Kidney (tissue), 14 donors: Measurements from ENCODE around the gene AFAP1L2. TPM values are rescaled to one million over a fixed set of nuclear protein-coding genes. Genes with fewer than 3 reads are reported as not detected.
A peak's percentile ranks its signal among the peaks of the same experiment; 100 is the strongest.
"Not testable (repeated sequence)": the region's sequence is repeated elsewhere in the genome, so short reads cannot be mapped to it uniquely, and the experiment has no call there.

Source experiments
- DNase-seq, 5 donors: peaks; one replicate each; pipeline ENCODE4 v3.0.0-alpha.2; 2013 to 2020
- FAIRE-seq: peaks from 2 replicates; lab custom pipeline; 2012; peaks lifted over from hg19 to GRCh38; lab: Jason Lieb, UNC
- H3K27ac ChIP-seq, 2 donors: one replicate each; pipeline ENCODE4 v1.7.0; 2013; ENCODE audit warnings: low read depth in 2 of 2, low read length in 2 of 2, inconsistent platforms in 1 of 2
- H3K27me3 ChIP-seq: one replicate; pipeline ENCODE4 v1.7.1; 2013; ENCODE audit warnings: low read length, inconsistent platforms; ENCODE audit not compliant: control insufficient read depth, insufficient read depth
- H3K36me3 ChIP-seq, 3 donors: one replicate each; pipeline versions ENCODE4 v1.7.0 to v1.7.1; 2013; ENCODE audit warnings: low read length in 3 of 3, control low read depth in 1 of 3, inconsistent platforms in 1 of 3; ENCODE audit not compliant: insufficient read depth in 3 of 3, control insufficient read depth in 2 of 3
- H3K4me1 ChIP-seq, 3 donors: one replicate each; pipeline versions ENCODE4 v1.7.0 to v1.7.1; 2013; ENCODE audit warnings: low read length in 3 of 3, inconsistent platforms in 1 of 3, low read depth in 1 of 3; ENCODE audit not compliant: control insufficient read depth in 2 of 3, insufficient read depth in 2 of 3
- H3K4me3 ChIP-seq, 3 donors: one replicate each; pipeline versions ENCODE4 v1.7.0 to v1.8.1; 2013; ENCODE audit warnings: low read length in 3 of 3, control low read depth in 1 of 3, inconsistent platforms in 1 of 3
- H3K9ac ChIP-seq, 3 donors: one replicate each; pipeline versions ENCODE4 v1.7.0 to v1.7.1; 2013; ENCODE audit warnings: low read length in 3 of 3, control low read depth in 1 of 3, inconsistent platforms in 1 of 3
- H3K9me3 ChIP-seq, 3 donors: one replicate each; pipeline versions ENCODE4 v1.7.0 to v1.7.1; 2013; ENCODE audit warnings: low read length in 3 of 3, control low read depth in 1 of 3, inconsistent platforms in 1 of 3; ENCODE audit not compliant: control insufficient read depth in 2 of 3, insufficient read depth in 1 of 3
- intact Hi-C: fragments of 100-400 bp; cut with DNase I; formaldehyde crosslinking; loops from one replicate; pipeline ENCODE4 v1.11.1; 2022
- polyA plus RNA-seq: library from polyadenylated mRNA; stranded (reverse); fragments of 350-450 nt; fragmentation: Illumina TruSeq; extraction: RNeasy Lipid Tissue Mini Kit (QIAGEN cat#74804); gene quantifications from one replicate; pipeline ENCODE4 v1.2.3, GENCODE V29; 2014; ENCODE audit warnings: low read depth, low replicate concordance; ENCODE audit not compliant: insufficient read depth
- total RNA-seq: library from RNA; stranded (reverse); fragmentation: NEBNext Ultra II Directional; extraction: Animal tissue kit (Norgen Biotek cat#: 25700); gene quantifications from one replicate; pipeline ENCODE4 v1.2.1, GENCODE V29; 2021
- TF ChIP-seq, protein P1 (sequence below): IDR thresholded peaks from 3 replicates; pipeline ENCODE4 v1.5.1; 2012; ENCODE audit warnings: mild to moderate bottlenecking, moderate library complexity, borderline replicate concordance; ENCODE audit not compliant: insufficient read depth; ENCODE audit errors: extremely low read depth
- donor health status: control.
- donor health status: control.
- donor health status: control.
- donor health status: control.
- donor health status: control.
- donor health status: DM: yes; HTN: yes; CAD: no.
- donor health status: Normal renal cell carcinoma (clear cell type).

Gene AFAP1L2
- total and polyA plus RNA-seq, 2 donors from 2014 or later: 19.8 to 24.0 TPM

DNA sequence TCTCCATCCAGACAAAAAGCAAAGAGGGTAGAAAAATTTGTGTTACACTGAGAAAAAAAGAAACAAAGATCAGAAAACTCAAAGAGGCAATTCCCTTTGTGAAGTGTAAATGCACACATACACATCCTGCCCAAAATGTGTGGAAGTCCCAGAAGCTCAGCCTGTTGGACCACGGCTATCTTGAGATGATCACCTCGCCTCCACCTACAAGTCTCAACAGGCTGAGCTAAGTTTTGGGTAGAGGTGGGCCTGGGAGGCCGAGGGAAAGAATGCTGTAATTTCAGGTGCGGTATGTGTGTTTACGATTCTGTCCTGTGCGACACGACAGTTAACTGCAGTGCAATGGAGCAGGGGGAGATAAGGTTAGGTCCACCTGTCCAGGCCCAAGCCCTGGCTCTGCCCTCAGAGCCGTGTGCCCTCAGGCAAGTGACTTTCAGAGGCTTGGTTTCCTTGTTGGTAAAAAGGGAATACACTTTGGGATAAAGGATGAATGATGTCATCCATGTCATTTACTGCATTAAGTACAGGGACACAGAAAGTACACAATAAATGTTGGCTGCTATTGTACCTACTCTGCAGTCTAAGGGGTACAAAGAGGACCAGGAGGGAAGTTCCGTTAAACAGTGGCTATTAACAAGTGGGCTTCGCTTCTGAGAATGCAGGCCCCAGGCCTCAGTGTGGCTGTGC is 67.3 kb downstream of the AFAP1L2 start:
- TF ChIP-seq, protein P1, sequence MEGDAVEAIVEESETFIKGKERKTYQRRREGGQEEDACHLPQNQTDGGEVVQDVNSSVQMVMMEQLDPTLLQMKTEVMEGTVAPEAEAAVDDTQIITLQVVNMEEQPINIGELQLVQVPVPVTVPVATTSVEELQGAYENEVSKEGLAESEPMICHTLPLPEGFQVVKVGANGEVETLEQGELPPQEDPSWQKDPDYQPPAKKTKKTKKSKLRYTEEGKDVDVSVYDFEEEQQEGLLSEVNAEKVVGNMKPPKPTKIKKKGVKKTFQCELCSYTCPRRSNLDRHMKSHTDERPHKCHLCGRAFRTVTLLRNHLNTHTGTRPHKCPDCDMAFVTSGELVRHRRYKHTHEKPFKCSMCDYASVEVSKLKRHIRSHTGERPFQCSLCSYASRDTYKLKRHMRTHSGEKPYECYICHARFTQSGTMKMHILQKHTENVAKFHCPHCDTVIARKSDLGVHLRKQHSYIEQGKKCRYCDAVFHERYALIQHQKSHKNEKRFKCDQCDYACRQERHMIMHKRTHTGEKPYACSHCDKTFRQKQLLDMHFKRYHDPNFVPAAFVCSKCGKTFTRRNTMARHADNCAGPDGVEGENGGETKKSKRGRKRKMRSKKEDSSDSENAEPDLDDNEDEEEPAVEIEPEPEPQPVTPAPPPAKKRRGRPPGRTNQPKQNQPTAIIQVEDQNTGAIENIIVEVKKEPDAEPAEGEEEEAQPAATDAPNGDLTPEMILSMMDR: no peak
- H3K9me3 ChIP-seq: no peaks in the 10 kb centered on the region
- FAIRE-seq (no peak), DNase-seq (no peak)
- H3K27me3 ChIP-seq: no peaks in the 10 kb centered on the region
- H3K4me1 ChIP-seq: peaks cover 0 to 9% (median 7%) of the 10 kb centered on the region in 3 donors
- no peak overlapping the region for H3K9ac ChIP-seq
- intact Hi-C loops: no loop called here
- no peaks in the 10 kb centered on the region for H3K36me3 ChIP-seq
- no peak overlapping the region for H3K4me3 ChIP-seq
- no peak overlapping the region for H3K27ac ChIP-seq

DNA sequence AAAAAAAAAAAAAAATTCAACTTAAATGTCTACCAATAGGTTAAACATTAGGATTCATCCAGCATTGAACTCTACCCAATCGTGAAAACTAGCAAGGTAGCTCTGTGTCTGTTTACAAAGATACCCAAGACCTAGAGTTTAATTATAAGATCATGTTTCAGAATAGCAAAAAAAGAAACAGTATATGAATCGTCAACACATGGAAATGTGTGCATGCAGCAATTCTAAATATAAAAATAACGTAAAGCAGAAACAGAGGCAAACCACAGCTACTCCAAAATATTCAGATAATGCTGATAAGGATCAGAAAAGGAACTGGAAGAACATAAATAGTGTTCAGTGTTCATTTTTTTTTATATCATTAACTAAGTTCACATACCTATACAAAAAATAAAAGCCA is 68.7 kb downstream of the AFAP1L2 start:
- Histone ChIP-seq H3K9ac (no peak overlapping the region), H3K27me3 (no peaks in the 10 kb centered on the region), H3K4me1 (peaks cover 0 to 10% (median 7%) of the 10 kb centered on the region in 3 donors), H3K4me3 (no peak overlapping the region), H3K9me3 (no peaks in the 10 kb centered on the region), H3K36me3 (no peaks in the 10 kb centered on the region), H3K27ac (no peak overlapping the region)
- TF ChIP-seq, protein P1: no peak
- intact Hi-C loops: no loop called here
- FAIRE-seq (no peak), DNase-seq (no peak)

DNA sequence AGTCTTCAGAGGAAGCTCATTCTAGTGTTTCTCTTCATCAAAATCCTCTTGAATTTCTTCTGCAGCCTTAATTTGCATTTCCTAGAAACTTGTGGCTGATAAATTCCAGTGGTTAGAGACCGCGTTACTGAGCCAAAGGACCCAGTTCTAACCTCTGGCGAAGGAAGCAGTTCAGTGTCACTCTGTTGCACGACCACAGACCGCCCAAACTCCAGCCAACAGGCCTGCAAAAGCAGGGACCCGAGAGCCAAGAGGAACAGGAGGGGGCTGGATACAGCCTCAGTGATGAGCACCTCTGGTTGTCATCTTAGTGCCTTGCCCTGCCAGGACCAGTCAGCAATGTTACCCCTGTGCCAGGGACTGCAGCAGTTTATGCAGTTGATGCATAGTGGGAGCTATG is 70.0 kb downstream of the AFAP1L2 start:
- no peaks in the 10 kb centered on the region for H3K27me3 ChIP-seq
- no peak overlapping the region for H3K9ac ChIP-seq
- H3K4me1 ChIP-seq: peaks cover 0 to 10% (median 7%) of the 10 kb centered on the region in 3 donors
- TF ChIP-seq, protein P1: no peak
- H3K9me3 ChIP-seq: no peaks in the 10 kb centered on the region
- no peak overlapping the region for H3K4me3 ChIP-seq
- DNase-seq (peak in 3 of 5 donors; percentile 34 to 75 (median 66)), FAIRE-seq (no peak)
- intact Hi-C loops: no loop called here
- no peaks in the 10 kb centered on the region for H3K36me3 ChIP-seq
- no peak overlapping the region for H3K27ac ChIP-seq

GRCh38 chr10:114333441-114333840 is 70.9 kb downstream of the AFAP1L2 start:
- H3K9me3 ChIP-seq, FAIRE-seq, H3K36me3 ChIP-seq, H3K27me3 ChIP-seq, H3K27ac ChIP-seq, H3K9ac ChIP-seq, intact Hi-C loops, H3K4me3 ChIP-seq, DNase-seq: not testable (repeated sequence)
- peaks cover 0 to 10% (median 7%) of the 10 kb centered on the region in 3 donors for H3K4me1 ChIP-seq
